Tibial nerve (tissue), 4 donors: ENCODE measurements around the gene CDNF.

Source experiments
- CTCF ChIP-seq, 5 experiments: fragments of 200-600 bp in 3 of 5; fragments of 450-650 bp in 2 of 5; sonication (generic) in 3 of 5; IDR thresholded peaks; one replicate each; pipeline ENCODE4 v1.5.1; 2016 to 2019; ENCODE audit warnings: antibody characterized with exemption in 5 of 5, mild to moderate bottlenecking in 3 of 5, moderate library complexity in 2 of 5
- EP300 ChIP-seq, 2 donors: sonication (generic); formaldehyde crosslinking; IDR thresholded peaks; one replicate each; pipeline ENCODE4 v1.6.1; 2017; ENCODE audit warnings: antibody characterized with exemption in 2 of 2, mild to moderate bottlenecking in 1 of 2
- POLR2A ChIP-seq, 2 donors: fragments of 450-650 bp; IDR thresholded peaks; one replicate each; pipeline ENCODE4 v1.6.1; 2017; ENCODE audit warnings: antibody characterized with exemption in 2 of 2, mild to moderate bottlenecking in 2 of 2, moderate library complexity in 2 of 2

- TF ChIP-seq POLR2A (IDR thresholded peaks at IDR 0.05): peak; percentile 38 to 84
- TF ChIP-seq CTCF (IDR thresholded peaks at IDR 0.05): peak in 3 of 5 experiments; percentile 9 to 53 (median 32)
- TF ChIP-seq EP300 (IDR thresholded peaks at IDR 0.05): peak in 1 of 2 donors; percentile 95
These were observed 40.7 kb upstream of the CDNF start, which contains the start of gene SUV39H2 for GRCh38 chr10:14878266-14879123.
